Lower leg skin (tissue), 4 donors: ENCODE data around the gene TSPAN2. TPM values are rescaled to one million over a fixed set of nuclear protein-coding genes. Genes with fewer than 3 reads are reported as not detected.

ENCODE experiments used
- DNase-seq, 2 donors: peaks; one replicate each; pipeline ENCODE4 v3.0.0-alpha.2; 2019; ENCODE audit warnings: low spot score in 2 of 2
- H3K4me3 ChIP-seq: fragments of 200-600 bp; sonication (generic); 2 replicates; pipeline ENCODE4 v1.5.1; 2017; ENCODE audit warnings: mild to moderate bottlenecking, low read depth; ENCODE audit not compliant: poor library complexity, severe bottlenecking
- CTCF ChIP-seq, 3 donors: fragments of 450-650 bp; IDR thresholded peaks; one replicate each; pipeline ENCODE4 v1.5.1; 2016; ENCODE audit warnings: antibody characterized with exemption in 3 of 3, mild to moderate bottlenecking in 3 of 3, moderate library complexity in 2 of 3
- POLR2A ChIP-seq, 2 donors: fragments of 450-650 bp; IDR thresholded peaks; one replicate each; pipeline ENCODE4 v1.6.1; 2016 to 2017; ENCODE audit warnings: antibody characterized with exemption in 2 of 2, mild to moderate bottlenecking in 1 of 2, moderate library complexity in 1 of 2
- WGBS, 2 donors: methylation state at CpG; one replicate each; pipeline ENCODE4 v1.1.5; 2018; 5-methylcytosine and 5-hydroxymethylcytosine counted together
- intact Hi-C: fragments of 100-400 bp; cut with DNase I; formaldehyde crosslinking; loops from one replicate; pipeline ENCODE4 v1.15.0; 2023; ENCODE audit warnings: low total_unique reads
- total RNA-seq, 4 donors: library from RNA; depleted of rRNA; stranded (reverse); fragments of >200 nt; gene quantifications; one replicate each; pipeline ENCODE4 v1.1.0, GENCODE V29; 2016

TSPAN2 gene
- total RNA-seq, 4 donors from 2014 or later = 0.46 to 4.5 (median 2.2) TPM

DNA sequence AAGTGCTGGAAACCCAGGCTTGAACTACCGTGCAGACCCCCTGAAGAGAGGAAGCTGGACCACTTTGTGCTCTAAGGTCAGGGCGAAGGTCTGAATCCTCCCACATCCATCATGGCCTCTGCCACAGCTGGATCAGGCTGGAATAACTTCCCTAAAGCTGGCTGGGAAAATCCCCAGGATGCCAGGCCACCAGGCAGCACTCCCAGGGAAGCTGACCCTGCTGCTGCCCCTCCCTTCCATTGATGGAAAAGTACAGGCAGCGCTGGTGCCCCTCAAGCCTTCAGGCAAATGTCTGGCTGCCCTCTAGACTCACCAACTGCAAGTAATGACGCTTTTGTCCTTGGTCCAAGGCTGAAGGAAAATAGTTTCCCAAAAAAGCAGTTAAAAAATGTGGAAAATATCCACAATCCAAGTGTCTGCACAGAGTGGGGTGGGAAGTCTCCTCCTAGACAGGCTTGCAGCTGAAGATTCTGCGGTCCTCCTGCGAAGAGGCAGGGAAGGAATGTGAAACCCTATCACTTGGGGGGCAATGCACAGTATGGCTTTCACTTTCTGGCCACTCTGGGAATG is 39.9 kb upstream of the TSPAN2 start:
- no peak for DNase-seq
- TF ChIP-seq CTCF (IDR thresholded peaks at IDR 0.05) (no peak), POLR2A (IDR thresholded peaks at IDR 0.05) (no peak)
- 73 to 77% methylated on average over 6 of the region's 6 CpGs for WGBS, 2 donors
- intact Hi-C loops = no loop called here
- no peak overlapping the region for H3K4me3 ChIP-seq

DNA sequence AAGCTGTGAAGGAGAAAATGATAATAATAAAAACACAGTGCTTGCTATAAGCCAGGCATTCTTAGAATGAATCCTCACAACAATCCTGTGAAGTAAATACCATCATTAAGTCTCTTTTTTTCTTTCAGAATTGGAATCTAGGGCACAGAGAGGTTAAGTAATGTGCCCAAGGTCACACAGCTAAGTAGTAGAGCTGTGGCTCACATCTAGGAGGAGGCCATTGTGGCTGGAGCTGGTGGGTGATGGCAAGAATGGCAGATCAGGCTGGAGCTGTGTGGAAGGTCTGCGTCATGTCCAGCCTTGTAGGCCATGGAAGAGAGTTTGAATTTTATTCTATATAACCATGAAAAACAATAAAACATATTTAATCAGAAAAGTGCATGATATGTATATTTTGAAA is 38.2 kb upstream of the TSPAN2 start:
- intact Hi-C loops = no loop called here
- 96 to 100% methylated on average over 1 of the region's 1 CpG for WGBS, 2 donors
- no peak for DNase-seq
- H3K4me3 ChIP-seq = no peak overlapping the region
- TF ChIP-seq CTCF (IDR thresholded peaks at IDR 0.05) (no peak), POLR2A (IDR thresholded peaks at IDR 0.05) (no peak)

GRCh38 chr1:115126516-115126915 is 37.2 kb upstream of the TSPAN2 start:
- WGBS, 2 donors = 84 to 93% methylated on average over 2 of the region's 2 CpGs
- TF ChIP-seq POLR2A (IDR thresholded peaks at IDR 0.05) = no peak
- TF ChIP-seq CTCF (IDR thresholded peaks at IDR 0.05) = no peak
- intact Hi-C loops = no loop called here
- H3K4me3 ChIP-seq = no peak overlapping the region
- no peak for DNase-seq

- intact Hi-C loops = no loop called here
These were observed 33.8 kb upstream of the TSPAN2 start for GRCh38 chr1:115123116-115123515.

GRCh38 chr1:115121793-115122192 is 32.5 kb upstream of the TSPAN2 start:
- no peak overlapping the region for H3K4me3 ChIP-seq
- intact Hi-C loops = no loop called here
- no peak for DNase-seq
- no peak for TF ChIP-seq POLR2A (IDR thresholded peaks at IDR 0.05)
- no peak for TF ChIP-seq CTCF (IDR thresholded peaks at IDR 0.05)

More at GRCh38 chr1:115123116-115123515, 33.8 kb upstream of the TSPAN2 start:
- no peak overlapping the region for H3K4me3 ChIP-seq
- WGBS, 2 donors = 74 to 77% methylated on average over 3 of the region's 3 CpGs
- TF ChIP-seq CTCF (IDR thresholded peaks at IDR 0.05) (no peak), POLR2A (IDR thresholded peaks at IDR 0.05) (no peak)
- DNase-seq = no peak

DNA sequence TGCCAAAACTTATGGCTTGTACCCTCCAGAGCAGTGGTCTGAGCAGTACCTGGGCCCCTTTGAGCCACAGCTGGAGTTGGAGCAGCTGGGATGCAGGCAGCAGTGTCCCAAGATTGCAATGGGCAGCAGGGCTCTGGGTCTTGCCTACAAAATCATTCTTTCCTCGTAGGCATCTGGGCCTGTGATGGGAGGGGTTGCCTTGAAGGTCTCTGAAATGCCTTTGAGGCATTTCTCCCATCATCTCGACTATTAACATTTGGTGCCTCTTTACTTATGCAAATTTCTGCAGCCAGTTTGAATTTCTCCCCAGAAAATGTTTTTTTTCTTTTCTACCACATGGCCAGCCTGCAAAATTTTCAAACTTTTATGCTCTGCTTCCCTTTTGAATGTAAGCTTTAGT is 31.0 kb upstream of the TSPAN2 start:
- no peak overlapping the region for H3K4me3 ChIP-seq
- no peak for DNase-seq
- 71 to 80% methylated on average over 2 of the region's 2 CpGs for WGBS, 2 donors
- intact Hi-C loops = no loop called here
- TF ChIP-seq CTCF (IDR thresholded peaks at IDR 0.05) = no peak
- TF ChIP-seq POLR2A (IDR thresholded peaks at IDR 0.05) = no peak
